HEK293 (cell line): ENCODE data around the gene ZNF345.

Experiments used
- EGR2 ChIP-seq: fragments of 450-650 bp; formaldehyde crosslinking; IDR thresholded peaks from 2 replicates; pipeline ENCODE4 v1.5.1; 2016; ENCODE audit warnings: low read depth, missing biosample characterization, missing genetic modification characterization
- GLIS1 ChIP-seq: fragments of 450-650 bp; formaldehyde crosslinking; IDR thresholded peaks from 2 replicates; pipeline ENCODE4 v1.5.1; 2016; ENCODE audit warnings: missing biosample characterization, missing genetic modification characterization
- IKZF3 ChIP-seq: fragments of 450-650 bp; IDR thresholded peaks from 2 replicates; pipeline ENCODE4 v1.5.0; 2018; ENCODE audit warnings: missing biosample characterization, mild to moderate bottlenecking, missing genetic modification characterization, moderate library complexity
- OSR2 ChIP-seq: fragments of 450-650 bp; formaldehyde crosslinking; IDR thresholded peaks from 2 replicates; pipeline ENCODE4 v1.5.1; 2016; ENCODE audit warnings: missing biosample characterization, missing genetic modification characterization
- OVOL3 ChIP-seq: fragments of 450-650 bp; formaldehyde crosslinking; IDR thresholded peaks from 2 replicates; pipeline ENCODE4 v1.5.1; 2016; ENCODE audit warnings: missing biosample characterization, missing genetic modification characterization
- PRDM4 ChIP-seq: fragments of 450-650 bp; formaldehyde crosslinking; IDR thresholded peaks from 2 replicates; pipeline ENCODE4 v1.5.1; 2017; ENCODE audit warnings: missing biosample characterization, missing genetic modification characterization
- SP2 ChIP-seq: fragments of 450-650 bp; formaldehyde crosslinking; IDR thresholded peaks from 2 replicates; pipeline ENCODE4 v1.5.1; 2016; ENCODE audit warnings: missing biosample characterization, missing genetic modification characterization
- TSHZ1 ChIP-seq: fragments of 450-650 bp; formaldehyde crosslinking; IDR thresholded peaks from 2 replicates; pipeline ENCODE4 v1.5.1; 2016; ENCODE audit warnings: missing biosample characterization, missing genetic modification characterization, borderline replicate concordance
- ZBTB1 ChIP-seq: fragments of 450-650 bp; formaldehyde crosslinking; IDR thresholded peaks from 2 replicates; pipeline ENCODE4 v1.5.1; 2016; ENCODE audit warnings: missing biosample characterization, missing genetic modification characterization
- ZBTB17 ChIP-seq: fragments of 450-650 bp; formaldehyde crosslinking; IDR thresholded peaks from 2 replicates; pipeline ENCODE4 v1.5.1; 2016; ENCODE audit warnings: missing biosample characterization, missing genetic modification characterization
- ZFHX2 ChIP-seq: fragments of 450-650 bp; formaldehyde crosslinking; conservative IDR thresholded peaks from 2 replicates; pipeline ENCODE4 v1.5.1; 2016; ENCODE audit warnings: missing biosample characterization, missing genetic modification characterization
- ZNF157 ChIP-seq: fragments of 450-650 bp; formaldehyde crosslinking; IDR thresholded peaks from 2 replicates; pipeline ENCODE4 v1.5.1; 2016; ENCODE audit warnings: missing biosample characterization, missing genetic modification characterization
- ZNF311 ChIP-seq: fragments of 450-650 bp; formaldehyde crosslinking; IDR thresholded peaks from 2 replicates; pipeline ENCODE4 v1.5.1; 2017; ENCODE audit warnings: missing biosample characterization, missing genetic modification characterization, borderline replicate concordance
- ZNF354C ChIP-seq: fragments of 450-650 bp; formaldehyde crosslinking; IDR thresholded peaks from 2 replicates; pipeline ENCODE4 v1.5.1; 2016; ENCODE audit warnings: missing biosample characterization, missing genetic modification characterization, low read depth, borderline replicate concordance
- ZNF416 ChIP-seq: fragments of 450-650 bp; formaldehyde crosslinking; IDR thresholded peaks from 2 replicates; pipeline ENCODE4 v1.5.1; 2016; ENCODE audit warnings: missing biosample characterization, missing genetic modification characterization
- ZNF48 ChIP-seq: fragments of 450-650 bp; formaldehyde crosslinking; IDR thresholded peaks from 2 replicates; pipeline ENCODE4 v1.5.1; 2016; ENCODE audit warnings: missing biosample characterization, missing genetic modification characterization
- ZNF585B ChIP-seq: fragments of 450-650 bp; formaldehyde crosslinking; IDR thresholded peaks from 2 replicates; pipeline ENCODE4 v1.5.1; 2016; ENCODE audit warnings: missing biosample characterization, missing genetic modification characterization
- ZNF623 ChIP-seq: fragments of 450-650 bp; formaldehyde crosslinking; IDR thresholded peaks from 2 replicates; pipeline ENCODE4 v1.5.1; 2016; ENCODE audit warnings: missing biosample characterization, missing genetic modification characterization
- ZNF654 ChIP-seq: fragments of 450-650 bp; formaldehyde crosslinking; IDR thresholded peaks from 2 replicates; pipeline ENCODE4 v1.5.1; 2016; ENCODE audit warnings: low read depth, missing biosample characterization, missing genetic modification characterization
- ZNF692 ChIP-seq: fragments of 450-650 bp; formaldehyde crosslinking; IDR thresholded peaks from 2 replicates; pipeline ENCODE4 v1.5.1; 2016; ENCODE audit warnings: missing biosample characterization, missing genetic modification characterization
- ZNF768 ChIP-seq: fragments of 450-650 bp; formaldehyde crosslinking; IDR thresholded peaks from 2 replicates; pipeline ENCODE4 v1.5.1; 2018; ENCODE audit warnings: missing biosample characterization, mild to moderate bottlenecking, missing genetic modification characterization
- ZNF776 ChIP-seq: fragments of 450-650 bp; formaldehyde crosslinking; IDR thresholded peaks from 2 replicates; pipeline ENCODE4 v1.5.0; 2017; ENCODE audit warnings: missing biosample characterization, missing genetic modification characterization, borderline replicate concordance
- ZNF785 ChIP-seq: fragments of 450-650 bp; formaldehyde crosslinking; IDR thresholded peaks from 2 replicates; pipeline ENCODE4 v1.5.1; 2016; ENCODE audit warnings: missing biosample characterization, missing genetic modification characterization
- ZNF791 ChIP-seq: fragments of 450-650 bp; formaldehyde crosslinking; IDR thresholded peaks from 2 replicates; pipeline ENCODE4 v1.5.1; 2016; ENCODE audit warnings: missing biosample characterization, missing genetic modification characterization
- ZNF843 ChIP-seq: fragments of 450-650 bp; formaldehyde crosslinking; IDR thresholded peaks from 2 replicates; pipeline ENCODE4 v1.5.1; 2016; ENCODE audit warnings: missing biosample characterization, missing genetic modification characterization
- ZSCAN23 ChIP-seq: fragments of 450-650 bp; formaldehyde crosslinking; IDR thresholded peaks from 2 replicates; pipeline ENCODE4 v1.5.1; 2016; ENCODE audit warnings: missing biosample characterization, missing genetic modification characterization
- ZSCAN30 ChIP-seq: fragments of 450-650 bp; IDR thresholded peaks from 2 replicates; pipeline ENCODE4 v1.5.1; 2018; ENCODE audit warnings: missing biosample characterization, mild to moderate bottlenecking, missing genetic modification characterization, moderate library complexity
- ZXDB ChIP-seq: fragments of 450-650 bp; formaldehyde crosslinking; IDR thresholded peaks from 2 replicates; pipeline ENCODE4 v1.5.1; 2016; ENCODE audit warnings: missing biosample characterization, missing genetic modification characterization
- TF ChIP-seq, protein P1 (sequence below): fragments of 450-650 bp; formaldehyde crosslinking; IDR thresholded peaks from 2 replicates; pipeline ENCODE4 v1.5.1; 2016; ENCODE audit warnings: missing biosample characterization, missing genetic modification characterization
- TF ChIP-seq, protein P2 (sequence below): fragments of 450-650 bp; formaldehyde crosslinking; IDR thresholded peaks from 2 replicates; pipeline ENCODE4 v1.5.1; 2017; ENCODE audit warnings: missing biosample characterization, mild to moderate bottlenecking, missing genetic modification characterization, moderate library complexity

ZNF345 gene

DNA sequence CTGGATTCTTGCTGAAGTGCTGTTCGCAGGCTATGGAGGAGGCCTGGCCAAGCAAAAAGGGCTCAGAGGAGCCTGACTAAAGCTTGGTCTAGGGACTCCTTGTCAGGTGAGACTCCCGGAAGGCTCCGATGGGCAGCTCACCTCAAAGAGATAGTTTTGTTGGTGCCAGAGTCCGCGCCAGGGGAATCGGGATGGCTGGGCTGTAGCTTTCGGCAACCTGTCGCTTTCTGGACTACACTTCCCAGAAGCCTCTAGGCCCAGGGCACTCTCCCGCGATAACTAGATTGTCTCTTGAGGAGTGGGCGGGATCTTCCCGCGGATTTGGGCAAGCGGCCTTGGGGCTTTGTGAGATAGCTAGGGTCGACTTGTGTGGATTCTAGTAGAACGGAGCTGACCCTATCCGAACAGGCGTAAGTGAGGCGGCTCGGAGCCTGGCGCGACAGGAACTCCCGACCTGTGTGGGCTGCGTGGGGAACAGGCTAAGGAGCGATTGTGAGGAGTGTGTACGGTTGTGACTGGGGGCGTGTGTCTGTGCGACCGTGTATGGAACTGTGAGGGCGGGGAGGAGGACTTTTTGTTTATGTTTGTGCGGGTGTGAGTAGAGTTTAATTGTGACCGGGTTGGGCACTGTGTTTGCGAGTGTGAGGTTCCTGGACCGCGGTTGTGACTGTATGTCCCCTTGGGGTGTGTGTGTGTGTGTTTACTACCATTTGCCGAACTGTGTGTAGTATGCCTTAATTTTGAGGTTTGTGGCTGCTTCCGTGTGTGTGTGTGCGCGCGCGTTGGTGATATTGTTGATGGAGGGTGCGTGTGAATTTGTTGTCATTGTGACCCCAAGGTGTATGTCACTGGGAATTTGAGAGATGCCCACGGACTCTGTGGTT is at the start of gene ZNF345 (continued):
- TF ChIP-seq ZNF843 (tag by site-specific recombination): peak; percentile 79; the same call in 1 of the 2 replicates
- peak; percentile 69 for TF ChIP-seq ZNF791
- TF ChIP-seq ZNF654 (tag by site-specific recombination): no peak
- peak; percentile 100 for TF ChIP-seq EGR2 (tag by site-specific recombination)
- TF ChIP-seq TSHZ1 (tag by site-specific recombination): no peak; the same call in 1 of the 2 replicates
- TF ChIP-seq ZNF354C (tag by site-specific recombination): no peak
- TF ChIP-seq SP2 (tag by site-specific recombination): peak; percentile 68
- TF ChIP-seq PRDM4 (tag by site-specific recombination): peak; percentile 59
- peak; percentile 68 for TF ChIP-seq ZNF157 (tag by site-specific recombination)
- peak; percentile 94 for TF ChIP-seq ZBTB17 (tag by site-specific recombination)
- no peak; the same call in 1 of the 2 replicates for TF ChIP-seq GLIS1
- peak; percentile 30; the same call in 1 of the 2 replicates for TF ChIP-seq IKZF3 (tag by site-specific recombination)
- TF ChIP-seq ZNF692 (tag by site-specific recombination): peak; percentile 83
- TF ChIP-seq, protein P1, sequence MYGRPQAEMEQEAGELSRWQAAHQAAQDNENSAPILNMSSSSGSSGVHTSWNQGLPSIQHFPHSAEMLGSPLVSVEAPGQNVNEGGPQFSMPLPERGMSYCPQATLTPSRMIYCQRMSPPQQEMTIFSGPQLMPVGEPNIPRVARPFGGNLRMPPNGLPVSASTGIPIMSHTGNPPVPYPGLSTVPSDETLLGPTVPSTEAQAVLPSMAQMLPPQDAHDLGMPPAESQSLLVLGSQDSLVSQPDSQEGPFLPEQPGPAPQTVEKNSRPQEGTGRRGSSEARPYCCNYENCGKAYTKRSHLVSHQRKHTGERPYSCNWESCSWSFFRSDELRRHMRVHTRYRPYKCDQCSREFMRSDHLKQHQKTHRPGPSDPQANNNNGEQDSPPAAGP: peak; percentile 93
- TF ChIP-seq, protein P2, sequence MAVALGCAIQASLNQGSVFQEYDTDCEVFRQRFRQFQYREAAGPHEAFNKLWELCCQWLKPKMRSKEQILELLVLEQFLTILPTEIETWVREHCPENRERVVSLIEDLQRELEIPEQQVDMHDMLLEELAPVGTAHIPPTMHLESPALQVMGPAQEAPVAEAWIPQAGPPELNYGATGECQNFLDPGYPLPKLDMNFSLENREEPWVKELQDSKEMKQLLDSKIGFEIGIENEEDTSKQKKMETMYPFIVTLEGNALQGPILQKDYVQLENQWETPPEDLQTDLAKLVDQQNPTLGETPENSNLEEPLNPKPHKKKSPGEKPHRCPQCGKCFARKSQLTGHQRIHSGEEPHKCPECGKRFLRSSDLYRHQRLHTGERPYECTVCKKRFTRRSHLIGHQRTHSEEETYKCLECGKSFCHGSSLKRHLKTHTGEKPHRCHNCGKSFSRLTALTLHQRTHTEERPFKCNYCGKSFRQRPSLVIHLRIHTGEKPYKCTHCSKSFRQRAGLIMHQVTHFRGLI: peak; percentile 96
- no peak; the same call in 1 of the 2 replicates for TF ChIP-seq ZNF585B (tag by site-specific recombination)
- no peak for TF ChIP-seq OSR2 (tag by site-specific recombination)
- peak; percentile 100 for TF ChIP-seq ZFHX2 (tag by site-specific recombination)
- no peak for TF ChIP-seq ZNF776 (tag by site-specific recombination)
- peak; percentile 12; the same call in 1 of the 2 replicates for TF ChIP-seq OVOL3 (tag by site-specific recombination)
- TF ChIP-seq ZNF311: no peak
- peak; percentile 83 for TF ChIP-seq ZXDB (tag by site-specific recombination)
- no peak for TF ChIP-seq ZNF48 (tag by site-specific recombination)
- peak; percentile 98 for TF ChIP-seq ZNF785 (tag by site-specific recombination)
- TF ChIP-seq ZSCAN23 (tag by site-specific recombination): peak; percentile 69; the same call in 1 of the 2 replicates
- peak; percentile 54; the same call in 1 of the 2 replicates for TF ChIP-seq ZBTB1 (tag by site-specific recombination)
- TF ChIP-seq ZNF768 (tag by site-specific recombination): no peak
- TF ChIP-seq ZSCAN30 (tag by site-specific recombination): peak; percentile 13; the same call in 1 of the 2 replicates
- TF ChIP-seq ZNF623: peak; percentile 6; the same call in 1 of the 2 replicates
- peak; percentile 74; the same call in 1 of the 2 replicates for TF ChIP-seq ZNF416 (tag by site-specific recombination)
